HepG2 (cell line): ENCODE measurements around the gene ADAMTS2. TPM values are rescaled to one million over a fixed set of nuclear protein-coding genes. Genes with fewer than 3 reads are reported as not detected.

ENCODE experiments used
- ATAC-seq: fragments of 200-7000 bp; cut with Tn5 transposase; 3 replicates; pipeline ENCODE4 v1.9.1; 2020; ENCODE audit warnings: mild to moderate bottlenecking, moderate library complexity
- BruUV-seq: library from RNA; stranded (reverse); fragments of 400-500 nt; replicated peaks from 2 replicates; lab custom pipeline; 2021; lab: Mats Ljungman, UMichigan
- CTCF ChIA-PET: fragments of 300-600 bp; formaldehyde crosslinking; extraction: SDS; loops from one replicate; lab custom pipeline; 2021; ENCODE audit warnings: low total read pairs, inconsistent platforms, low intra/inter-chr PET ratio; lab: Yijun Ruan, JAX
- POLR2A ChIA-PET: fragments of 350-600 bp; sonication (Branson Sonifier 250); formaldehyde crosslinking; loops from one replicate; lab custom pipeline; 2020; ENCODE audit warnings: antibody characterized with exemption, inconsistent platforms; lab: Yijun Ruan, JAX
- DNase-seq: peaks from one replicate; pipeline ENCODE4 v3.0.0-alpha.2; 2015; ENCODE audit warnings: low spot score
- FAIRE-seq: peaks from 3 replicates; lab custom pipeline; 2011; peaks lifted over from hg19 to GRCh38; lab: Jason Lieb, UNC
- H2AFZ ChIP-seq: one replicate; pipeline ENCODE4 v1.6.1; 2011; ENCODE audit warnings: low read length, inconsistent platforms
- H3K27ac ChIP-seq: fragments of 300-600 bp; 3 replicates; pipeline ENCODE4 v1.8.0; 2011; ENCODE audit warnings: mixed run types, mild to moderate bottlenecking, mixed read lengths, low read length, inconsistent platforms; ENCODE audit not compliant: insufficient read depth; ENCODE audit errors: extremely low read length
- H3K27me3 ChIP-seq, 2 experiments: fragments of 200-600 bp in 1 of 2; 2 replicates in 1 of 2; 3 replicates in 1 of 2; pipeline versions ENCODE4 v1.6.0 to v1.8.0; 2011; ENCODE audit warnings: low read length in 2 of 2, mild to moderate bottlenecking in 2 of 2, moderate library complexity in 2 of 2, inconsistent platforms in 1 of 2; ENCODE audit not compliant: insufficient read depth in 2 of 2, control insufficient read depth in 1 of 2
- H3K36me3 ChIP-seq, 2 experiments: fragments of 200-600 bp in 1 of 2; replicated peaks in 1 of 2; 2 replicates in 1 of 2; 3 replicates in 1 of 2; pipeline versions ENCODE4 v1.5.1 to v1.8.0; 2011; ENCODE audit warnings: low read length in 2 of 2, inconsistent platforms in 1 of 2; ENCODE audit not compliant: insufficient read depth in 2 of 2, control insufficient read depth in 1 of 2
- H3K4me1 ChIP-seq: 2 replicates; pipeline ENCODE4 v1.5.1; 2012; ENCODE audit warnings: low read length, inconsistent platforms; ENCODE audit not compliant: insufficient read depth
- H3K4me2 ChIP-seq: 2 replicates; pipeline ENCODE4 v1.6.0; 2011; ENCODE audit warnings: low read depth, low read length, inconsistent platforms
- H3K4me3 ChIP-seq, 3 experiments: fragments of 200-600 bp in 1 of 3; sonication (generic), shearing (Covaris generic) in 1 of 3; replicated peaks in 1 of 3; 2 replicates each; pipeline ENCODE4 v1.5.1; 2011 to 2016; ENCODE audit warnings: low read length in 3 of 3, inconsistent platforms in 2 of 3, low read depth in 2 of 3, mild to moderate bottlenecking in 2 of 3, control low read depth in 1 of 3, mixed read lengths in 1 of 3; ENCODE audit not compliant: insufficient read depth in 1 of 3
- H3K79me2 ChIP-seq: one replicate; pipeline ENCODE4 v1.6.1; 2011; ENCODE audit warnings: low read length, inconsistent platforms; ENCODE audit not compliant: insufficient read depth
- H3K9ac ChIP-seq: 2 replicates; pipeline ENCODE4 v1.6.0; 2011; ENCODE audit warnings: mild to moderate bottlenecking, low read depth, low read length, inconsistent platforms; ENCODE audit not compliant: insufficient read depth
- H3K9me3 ChIP-seq: 2 replicates; pipeline ENCODE4 v1.5.1; 2012; ENCODE audit warnings: mild to moderate bottlenecking, low read length
- H4K20me1 ChIP-seq: 2 replicates; pipeline ENCODE4 v1.6.0; 2011; ENCODE audit warnings: inconsistent platforms, mild to moderate bottlenecking, low read length, moderate library complexity; ENCODE audit not compliant: insufficient read depth
- ATF4 ChIP-seq, 2 experiments: fragments of 450-650 bp in 1 of 2; sonication (generic) in 1 of 2; formaldehyde crosslinking; IDR thresholded peaks; 2 replicates each; pipeline versions ENCODE4 v1.5.0 to v1.8.0; 2020 to 2022; ENCODE audit warnings: mild to moderate bottlenecking in 1 of 2, missing genetic modification reagents in 1 of 2
- DMAP1 ChIP-seq: IDR thresholded peaks from 2 replicates; pipeline ENCODE4 v1.6.1; 2016
- EHMT2 ChIP-seq: fragments of 200-600 bp; sonication (generic); IDR thresholded peaks from 2 replicates; pipeline ENCODE4 v1.7.0; 2017; ENCODE audit warnings: antibody characterized with exemption, low read depth, low read length, borderline replicate concordance
- FOXK2 ChIP-seq: fragments of 450-650 bp; IDR thresholded peaks from 2 replicates; pipeline ENCODE4 v1.6.1; 2016
- HDAC6 ChIP-seq: fragments of 200-600 bp; sonication (generic); IDR thresholded peaks from 2 replicates; pipeline ENCODE4 v1.7.0; 2017; ENCODE audit warnings: mild to moderate bottlenecking, antibody characterized with exemption, low read length, low read depth
- HNRNPUL1 ChIP-seq: fragments of 200-400 bp; formaldehyde crosslinking; IDR thresholded peaks from 2 replicates; pipeline ENCODE4 v1.6.1; 2017; ENCODE audit warnings: low read depth, mild to moderate bottlenecking, low read length, moderate library complexity
- JUNB ChIP-seq: sonication (generic); formaldehyde crosslinking; IDR thresholded peaks from 2 replicates; pipeline ENCODE4 v1.8.0; 2022; ENCODE audit warnings: missing genetic modification reagents, mild to moderate bottlenecking, borderline replicate concordance
- KAT7 ChIP-seq: IDR thresholded peaks from 2 replicates; pipeline ENCODE4 v1.6.1; 2018; ENCODE audit warnings: borderline replicate concordance, missing compliant biosample characterization
- KLF13 ChIP-seq: sonication (generic); formaldehyde crosslinking; IDR thresholded peaks from 2 replicates; pipeline ENCODE4 v1.4.0; 2020; ENCODE audit warnings: mild to moderate bottlenecking, missing genetic modification reagents
- RBAK ChIP-seq: sonication (generic); formaldehyde crosslinking; IDR thresholded peaks from 2 replicates; pipeline ENCODE4 v1.5.1; 2020; ENCODE audit warnings: mild to moderate bottlenecking, missing genetic modification reagents
- REXO4 ChIP-seq: sonication (generic); formaldehyde crosslinking; IDR thresholded peaks from 2 replicates; pipeline ENCODE4 v1.8.0; 2022; ENCODE audit warnings: missing genetic modification reagents, mild to moderate bottlenecking, borderline replicate concordance
- RORA ChIP-seq: sonication (generic); formaldehyde crosslinking; IDR thresholded peaks from 2 replicates; pipeline ENCODE4 v1.5.0; 2020; ENCODE audit warnings: mild to moderate bottlenecking, missing genetic modification reagents, moderate library complexity
- SKIL ChIP-seq: sonication (generic); formaldehyde crosslinking; IDR thresholded peaks from 2 replicates; pipeline ENCODE4 v1.8.0; 2022; ENCODE audit warnings: missing genetic modification reagents, mild to moderate bottlenecking, moderate library complexity, borderline replicate concordance
- TOPORS ChIP-seq: sonication (generic); formaldehyde crosslinking; IDR thresholded peaks from 2 replicates; pipeline ENCODE4 v1.8.0; 2023; ENCODE audit warnings: mild to moderate bottlenecking, missing genetic modification reagents
- ZFP36L2 ChIP-seq: sonication (generic); formaldehyde crosslinking; IDR thresholded peaks from 2 replicates; pipeline ENCODE4 v1.4.0; 2020; ENCODE audit warnings: missing genetic modification reagents
- ZNF256 ChIP-seq: sonication (generic); formaldehyde crosslinking; conservative IDR thresholded peaks from 2 replicates; pipeline ENCODE4 v1.4.0; 2020; ENCODE audit warnings: missing genetic modification reagents
- ZNF343 ChIP-seq: sonication (generic); formaldehyde crosslinking; IDR thresholded peaks from 2 replicates; pipeline ENCODE4 v1.4.0; 2020; ENCODE audit warnings: mild to moderate bottlenecking, missing genetic modification reagents
- ZNF563 ChIP-seq: sonication (generic); formaldehyde crosslinking; IDR thresholded peaks from 2 replicates; pipeline ENCODE4 v1.8.0; 2022; ENCODE audit warnings: mild to moderate bottlenecking, moderate library complexity, missing genetic modification reagents
- ZNF841 ChIP-seq: sonication (generic); formaldehyde crosslinking; IDR thresholded peaks from 2 replicates; pipeline ENCODE4 v1.8.1; 2023; ENCODE audit warnings: missing genetic modification reagents, borderline replicate concordance
- WGBS: methylation state at CpG from one replicate; pipeline ENCODE4 v1.1.6; 2017; ENCODE audit warnings: low lambda C conversion rate; 5-methylcytosine and 5-hydroxymethylcytosine counted together
- in situ Hi-C: cut with HindIII; loops from 2 replicates; pipeline ENCODE4 v1.10.0; 2017; ENCODE audit warnings: low pct_unique_long_range_greater_than_20kb; ENCODE audit not compliant: extremely low pct_ligation_motif_present
- intact Hi-C: fragments of 100-400 bp; cut with micrococcal nuclease; formaldehyde crosslinking; loops from one replicate; pipeline ENCODE4 v1.10.0; 2022; ENCODE audit not compliant: unreplicated experiment
- polyA plus RNA-seq, 8 experiments: library from polyadenylated mRNA; depleted of rRNA in 3 of 8; stranded (reverse) in 7 of 8; unstranded in 1 of 8; fragments of >200 nt; fragmentation: Illumina TruSeq in 4 of 8; extraction: Trizol in 4 of 8; gene quantifications; 2 replicates each; pipeline versions ENCODE4 v1.2.1 to v1.2.3, GENCODE V29; 2011 to 2016; ENCODE audit warnings: low read depth in 4 of 8, missing spikeins in 1 of 8, mixed read lengths in 1 of 8; ENCODE audit not compliant: insufficient read depth in 1 of 8
- total RNA-seq, 5 experiments: library from RNA; depleted of rRNA; stranded (reverse); fragments of >200 nt; fragmentation: Illumina TruSeq; extraction: Trizol; gene quantifications; 2 replicates each; pipeline ENCODE4 v1.2.3, GENCODE V29; 2016; ENCODE audit warnings: low read depth in 1 of 5
- TF ChIP-seq, protein P1 (sequence below): sonication (generic); formaldehyde crosslinking; IDR thresholded peaks from 2 replicates; pipeline ENCODE4 v1.4.0; 2020; ENCODE audit warnings: low read depth, mild to moderate bottlenecking, missing genetic modification reagents

The ADAMTS2 gene
- total and polyA plus RNA-seq, 2 of the 13 experiments (the other 11 are each of a cell fraction or from before 2014, with no cell fraction given): 0.24 to 3.5 TPM

GRCh38 chr5:179192185-179192890 is 152.9 kb downstream of the ADAMTS2 start:
- POLR2A ChIA-PET: no interaction called here
- H3K9me3 ChIP-seq: no peaks in the 10 kb centered on the region
- 20% methylated on average over 15 of the region's 20 CpGs for WGBS
- H2AFZ ChIP-seq: no peak overlapping the region
- H3K36me3 ChIP-seq: no peaks in the 10 kb centered on the region
- no peak overlapping the region for H3K4me2 ChIP-seq
- H3K79me2 ChIP-seq: no peaks in the 10 kb centered on the region
- no peak overlapping the region for H3K9ac ChIP-seq
- DNase-seq (no peak), FAIRE-seq (no peak), ATAC-seq (no peak)
- no peak overlapping the region for H3K4me3 ChIP-seq
- TF ChIP-seq SKIL (no peak), ZFP36L2 (CRISPR knock-in tag) (no peak), ZNF841 (no peak), RBAK (no peak), HDAC6 (no peak), KLF13 (no peak), ZNF343 (CRISPR knock-in tag) (no peak), HNRNPUL1 (no peak), FOXK2 (no peak), REXO4 (CRISPR knock-in tag) (no peak), TOPORS (CRISPR knock-in tag) (no peak), KAT7 (CRISPR knock-in tag) (no peak), ZNF256 (no peak), JUNB (CRISPR knock-in tag) (no peak), ATF4 (CRISPR knock-in tag; IDR thresholded peaks at IDR 0.05) (no peak), DMAP1 (CRISPR knock-in tag) (no peak), RORA (CRISPR knock-in tag) (no peak), EHMT2 (no peak), ZNF563 (CRISPR knock-in tag) (no peak)
- TF ChIP-seq, protein P1, sequence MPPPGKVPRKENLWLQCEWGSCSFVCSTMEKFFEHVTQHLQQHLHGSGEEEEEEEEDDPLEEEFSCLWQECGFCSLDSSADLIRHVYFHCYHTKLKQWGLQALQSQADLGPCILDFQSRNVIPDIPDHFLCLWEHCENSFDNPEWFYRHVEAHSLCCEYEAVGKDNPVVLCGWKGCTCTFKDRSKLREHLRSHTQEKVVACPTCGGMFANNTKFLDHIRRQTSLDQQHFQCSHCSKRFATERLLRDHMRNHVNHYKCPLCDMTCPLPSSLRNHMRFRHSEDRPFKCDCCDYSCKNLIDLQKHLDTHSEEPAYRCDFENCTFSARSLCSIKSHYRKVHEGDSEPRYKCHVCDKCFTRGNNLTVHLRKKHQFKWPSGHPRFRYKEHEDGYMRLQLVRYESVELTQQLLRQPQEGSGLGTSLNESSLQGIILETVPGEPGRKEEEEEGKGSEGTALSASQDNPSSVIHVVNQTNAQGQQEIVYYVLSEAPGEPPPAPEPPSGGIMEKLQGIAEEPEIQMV (CRISPR knock-in tag): no peak
- TF ChIP-seq, all 625 proteins: peak for 0
- H3K27me3 ChIP-seq: peaks cover 0 to 16% of the 10 kb centered on the region in 2 experiments; a peak in 3 of 5 replicates
- peaks cover 25% of the 10 kb centered on the region for H3K4me1 ChIP-seq
- CTCF ChIA-PET: no interaction called here
- intact Hi-C loops: no loop called here
- H4K20me1 ChIP-seq: no peaks in the 10 kb centered on the region
- no peak overlapping the region for H3K27ac ChIP-seq
- in situ Hi-C loops: no loop called here
- BruUV-seq: no TSS peak
